ENCODE results near the gene FKBP9. TPM values are rescaled to one million over a fixed set of nuclear protein-coding genes. Genes with fewer than 3 reads are reported as not detected.
"Not testable (repeated sequence)": the region's sequence is repeated elsewhere in the genome, so short reads cannot be mapped to it uniquely, and the experiment has no call there.

FKBP9 gene
- polyA plus RNA-seq, 4 donors: 135 to 157 (median 150) TPM

GRCh38 chr7:32947420-32947983, 9.7 kb upstream of the FKBP9 start:
- no peak for DNase-seq (ENCODE audit: low read depth in 4 of 4, low spot score in 3 of 4)

GRCh38 chr7:32948202-32948601, 9.0 kb upstream of the FKBP9 start:
- DNase-seq (ENCODE audit: low read depth in 4 of 4, low spot score in 3 of 4): no peak

GRCh38 chr7:32952876-32953275, 4.4 kb upstream of the FKBP9 start:
- no peak for DNase-seq (ENCODE audit: low read depth in 4 of 4, low spot score in 3 of 4)

GRCh38 chr7:32958046-32959025, 1.1 kb downstream of the FKBP9 start:
- peak in 1 of 4 donors; percentile 36 for DNase-seq (ENCODE audit: low read depth in 4 of 4, low spot score in 3 of 4)

- not testable (repeated sequence) for DNase-seq (ENCODE audit: low read depth in 4 of 4, low spot score in 3 of 4)
These were observed 6.7 kb downstream of the FKBP9 start for GRCh38 chr7:32963880-32964301.

GRCh38 chr7:32964461-32965159, 7.4 kb downstream of the FKBP9 start:
- DNase-seq (ENCODE audit: low read depth in 4 of 4, low spot score in 3 of 4): not testable (repeated sequence)

GRCh38 chr7:32966489-32967267, 9.4 kb downstream of the FKBP9 start:
- not testable (repeated sequence) for DNase-seq (ENCODE audit: low read depth in 4 of 4, low spot score in 3 of 4)

GRCh38 chr7:32967268-32967582, 10.0 kb downstream of the FKBP9 start:
- not testable (repeated sequence) for DNase-seq (ENCODE audit: low read depth in 4 of 4, low spot score in 3 of 4)

- DNase-seq (ENCODE audit: low read depth in 4 of 4, low spot score in 3 of 4): not testable (repeated sequence)
These were observed 14.7 kb downstream of the FKBP9 start for GRCh38 chr7:32971967-32972366.

- DNase-seq (ENCODE audit: low read depth in 4 of 4, low spot score in 3 of 4): not testable (repeated sequence)
These were observed 19.9 kb downstream of the FKBP9 start for GRCh38 chr7:32977159-32977558.

GRCh38 chr7:32979246-32979645, 22.0 kb downstream of the FKBP9 start:
- DNase-seq (ENCODE audit: low read depth in 4 of 4, low spot score in 3 of 4): not testable (repeated sequence)

GRCh38 chr7:32979902-32980301, 22.7 kb downstream of the FKBP9 start:
- DNase-seq (ENCODE audit: low read depth in 4 of 4, low spot score in 3 of 4): not testable (repeated sequence)

GRCh38 chr7:32988148-32988547, 30.9 kb downstream of the FKBP9 start:
- not testable (repeated sequence) for DNase-seq (ENCODE audit: low read depth in 4 of 4, low spot score in 3 of 4)

GRCh38 chr7:32991068-32991585, 33.9 kb downstream of the FKBP9 start:
- peak in 2 of 4 donors; percentile 15 to 18 for DNase-seq (ENCODE audit: low read depth in 4 of 4, low spot score in 3 of 4)

GRCh38 chr7:32991975-32992700, 34.9 kb downstream of the FKBP9 start:
- DNase-seq (ENCODE audit: low read depth in 4 of 4, low spot score in 3 of 4): not testable (repeated sequence)

GRCh38 chr7:32992750-32993149, 35.5 kb downstream of the FKBP9 start:
- DNase-seq (ENCODE audit: low read depth in 4 of 4, low spot score in 3 of 4): not testable (repeated sequence)

GRCh38 chr7:32997956-32998355, 40.7 kb downstream of the FKBP9 start:
- not testable (repeated sequence) for DNase-seq (ENCODE audit: low read depth in 4 of 4, low spot score in 3 of 4)

GRCh38 chr7:32998361-32999171, 41.3 kb downstream of the FKBP9 start:
- DNase-seq (ENCODE audit: low read depth in 4 of 4, low spot score in 3 of 4): peak in 2 of 4 donors; percentile 18 to 30

GRCh38 chr7:32999380-32999779, 42.1 kb downstream of the FKBP9 start:
- DNase-seq (ENCODE audit: low read depth in 4 of 4, low spot score in 3 of 4): not testable (repeated sequence)
